GM12801 (cell line): Measurements from ENCODE around the gene HOXC11.

ENCODE experiments used
- TF ChIP-seq, protein P1 (sequence below): IDR thresholded peaks from one replicate; pipeline ENCODE4 v1.5.1; 2011; ENCODE audit warnings: control low read depth; ENCODE audit not compliant: insufficient read length; ENCODE audit errors: extremely low read depth

HOXC11 gene

GRCh38 chr12:53944907-53945847 lies 27.7 kb upstream of the HOXC11 start:
- TF ChIP-seq, protein P1, sequence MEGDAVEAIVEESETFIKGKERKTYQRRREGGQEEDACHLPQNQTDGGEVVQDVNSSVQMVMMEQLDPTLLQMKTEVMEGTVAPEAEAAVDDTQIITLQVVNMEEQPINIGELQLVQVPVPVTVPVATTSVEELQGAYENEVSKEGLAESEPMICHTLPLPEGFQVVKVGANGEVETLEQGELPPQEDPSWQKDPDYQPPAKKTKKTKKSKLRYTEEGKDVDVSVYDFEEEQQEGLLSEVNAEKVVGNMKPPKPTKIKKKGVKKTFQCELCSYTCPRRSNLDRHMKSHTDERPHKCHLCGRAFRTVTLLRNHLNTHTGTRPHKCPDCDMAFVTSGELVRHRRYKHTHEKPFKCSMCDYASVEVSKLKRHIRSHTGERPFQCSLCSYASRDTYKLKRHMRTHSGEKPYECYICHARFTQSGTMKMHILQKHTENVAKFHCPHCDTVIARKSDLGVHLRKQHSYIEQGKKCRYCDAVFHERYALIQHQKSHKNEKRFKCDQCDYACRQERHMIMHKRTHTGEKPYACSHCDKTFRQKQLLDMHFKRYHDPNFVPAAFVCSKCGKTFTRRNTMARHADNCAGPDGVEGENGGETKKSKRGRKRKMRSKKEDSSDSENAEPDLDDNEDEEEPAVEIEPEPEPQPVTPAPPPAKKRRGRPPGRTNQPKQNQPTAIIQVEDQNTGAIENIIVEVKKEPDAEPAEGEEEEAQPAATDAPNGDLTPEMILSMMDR = no peak

DNA sequence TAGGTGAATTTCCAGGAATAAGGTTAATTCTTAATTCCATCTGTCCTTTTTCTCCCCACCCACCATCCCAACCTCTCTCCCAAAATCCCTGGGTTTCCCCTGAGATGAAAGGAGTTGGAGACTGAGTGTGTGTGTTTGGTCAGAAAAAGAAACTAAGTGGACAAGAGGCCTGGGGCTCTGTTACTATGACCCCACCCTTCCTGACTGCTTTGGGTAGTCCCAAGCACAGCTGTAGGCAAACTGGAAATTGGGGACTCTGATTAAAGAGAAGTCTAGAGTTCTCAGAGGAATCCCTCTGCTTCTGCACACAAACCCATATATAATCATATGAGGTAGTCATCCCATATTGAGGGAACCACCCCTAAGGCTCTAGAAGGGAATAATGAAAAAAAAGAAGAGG lies 25.2 kb upstream of the HOXC11 start:
- TF ChIP-seq, protein P1 = no peak

GRCh38 chr12:53948650-53949593 lies 24.0 kb upstream of the HOXC11 start:
- TF ChIP-seq, protein P1 = no peak

GRCh38 chr12:53949631-53950436 lies 23.1 kb upstream of the HOXC11 start:
- TF ChIP-seq, protein P1 = no peak

DNA sequence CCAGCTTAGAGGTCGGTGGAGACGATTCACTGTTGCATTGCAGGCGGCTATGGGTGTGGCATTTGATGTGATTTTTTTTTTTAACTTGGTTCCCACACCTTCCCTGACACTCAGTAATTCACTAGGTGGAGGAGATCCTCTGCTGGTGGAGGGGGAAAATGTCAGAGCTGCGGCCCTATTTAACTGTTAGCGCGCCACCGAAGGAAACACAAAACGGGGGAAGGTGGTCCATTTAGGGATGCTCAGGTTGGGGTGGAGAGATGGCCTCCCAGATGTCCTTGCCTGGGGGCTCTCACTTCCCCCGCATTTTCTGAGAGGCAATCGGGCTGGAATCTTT lies 22.5 kb upstream of the HOXC11 start:
- TF ChIP-seq, protein P1 = no peak

DNA sequence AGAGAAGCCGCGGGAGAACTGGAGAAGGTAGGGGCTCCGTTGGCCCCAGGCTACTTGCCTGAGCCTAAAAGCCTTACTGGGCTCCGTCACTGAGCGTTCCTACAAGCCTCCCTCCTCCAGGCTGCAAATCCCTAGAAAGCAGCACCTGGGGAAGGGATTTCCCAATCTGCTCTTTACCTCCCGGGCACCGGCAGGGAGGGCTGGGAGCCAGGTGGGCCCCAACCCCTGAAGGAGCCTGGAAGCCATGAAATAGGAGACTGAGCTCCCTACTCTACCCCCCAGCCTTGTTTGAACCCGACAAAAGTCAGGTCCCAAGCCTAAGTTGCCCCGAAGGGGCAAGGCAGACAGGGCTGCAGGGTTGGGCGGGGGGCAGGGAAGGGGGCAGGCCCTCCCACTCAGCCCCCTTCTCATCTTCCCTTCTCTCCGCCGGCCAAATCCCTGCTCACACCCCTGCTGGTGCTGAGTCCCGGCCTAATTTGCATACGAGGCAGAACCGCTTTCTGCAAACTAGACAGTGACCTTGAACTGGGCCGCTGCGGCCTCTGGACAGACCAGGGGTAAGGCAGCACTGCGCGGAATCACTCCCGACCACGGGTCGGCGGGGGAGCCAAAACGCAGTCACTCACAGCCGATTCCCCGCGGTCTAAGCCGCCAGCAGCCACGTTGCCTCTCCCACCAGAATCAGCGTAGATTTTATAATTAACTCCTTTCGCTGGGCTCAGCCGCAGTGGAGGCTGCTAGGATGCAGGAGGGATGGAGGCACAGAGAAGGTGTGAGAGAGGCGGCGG lies 21.9 kb upstream of the HOXC11 start:
- TF ChIP-seq, protein P1 = no peak
